Spleen (tissue), 11 donors: ENCODE data around the gene METTL4. TPM values are rescaled to one million over a fixed set of nuclear protein-coding genes. Genes with fewer than 3 reads are reported as not detected.

Experiments used
- DNase-seq: peaks from one replicate; pipeline ENCODE4 v3.0.0-alpha.2; 2020
- H3K27ac ChIP-seq, 8 donors: fragments of 200-600 bp; sonication (generic) in 7 of 8; 1 replicate in 4 of 8; 2 replicates in 4 of 8; pipeline versions ENCODE4 v1.5.0 to v1.8.0; 2016 to 2021; ENCODE audit warnings: inconsistent platforms in 4 of 8, mild to moderate bottlenecking in 4 of 8, moderate library complexity in 1 of 8
- H3K27me3 ChIP-seq, 7 donors: fragments of 200-600 bp; sonication (generic) in 6 of 7; replicated peaks in 1 of 7; 1 replicate in 4 of 7; 2 replicates in 3 of 7; pipeline versions ENCODE4 v1.5.0 to v1.8.0; 2016 to 2021; ENCODE audit warnings: inconsistent platforms in 3 of 7, mild to moderate bottlenecking in 1 of 7
- H3K36me3 ChIP-seq, 6 donors: fragments of 200-600 bp; sonication (generic) in 5 of 6; 1 replicate in 4 of 6; 2 replicates in 2 of 6; pipeline versions ENCODE4 v1.5.0 to v1.8.0; 2016 to 2021; ENCODE audit warnings: inconsistent platforms in 2 of 6
- H3K4me1 ChIP-seq, 6 donors: fragments of 200-600 bp; sonication (generic) in 5 of 6; 1 replicate in 3 of 6; 2 replicates in 3 of 6; pipeline versions ENCODE4 v1.5.0 to v1.8.0; 2016 to 2021; ENCODE audit warnings: inconsistent platforms in 3 of 6
- H3K4me3 ChIP-seq, 8 donors: fragments of 200-600 bp; sonication (generic) in 7 of 8; 1 replicate in 4 of 8; 2 replicates in 4 of 8; pipeline versions ENCODE4 v1.5.0 to v1.8.0; 2016 to 2021; ENCODE audit warnings: inconsistent platforms in 4 of 8, mild to moderate bottlenecking in 4 of 8, moderate library complexity in 2 of 8
- H3K9me3 ChIP-seq, 8 donors: fragments of 200-600 bp; sonication (generic) in 7 of 8; 1 replicate in 4 of 8; 2 replicates in 4 of 8; pipeline versions ENCODE4 v1.5.0 to v1.8.0; 2016 to 2021; ENCODE audit warnings: inconsistent platforms in 4 of 8
- CTCF ChIP-seq, 11 experiments: fragments of 200-600 bp in 7 of 11; fragments of 450-650 bp in 4 of 11; sonication (generic) in 4 of 11; IDR thresholded peaks in 8 of 11; conservative IDR thresholded peaks in 3 of 11; 1 replicate in 7 of 11; 2 replicates in 4 of 11; pipeline versions ENCODE4 v1.4.0 to v1.8.0; 2016 to 2021; ENCODE audit warnings: antibody characterized with exemption in 11 of 11, inconsistent platforms in 4 of 11, mild to moderate bottlenecking in 1 of 11
- POLR2A ChIP-seq, 3 donors: fragments of 450-650 bp; IDR thresholded peaks; one replicate each; pipeline ENCODE4 v1.5.1; 2017; ENCODE audit warnings: antibody characterized with exemption in 3 of 3, mild to moderate bottlenecking in 1 of 3
- POLR2AphosphoS5 ChIP-seq, 3 donors: sonication (generic); formaldehyde crosslinking; IDR thresholded peaks; one replicate each; pipeline ENCODE4 v1.5.1; 2017; ENCODE audit warnings: antibody characterized with exemption in 3 of 3
- WGBS, 5 donors: extraction: QIAGEN DNeasy Blood & Tissue Kit in 3 of 5; methylation state at CpG; one replicate each; pipeline versions ENCODE4 v1.1.5 to v1.1.7; 2013 to 2018; 5-methylcytosine and 5-hydroxymethylcytosine counted together
- intact Hi-C: fragments of 100-400 bp; cut with DNase I; formaldehyde crosslinking; loops from one replicate; pipeline ENCODE4 v1.15.0; 2023; ENCODE audit warnings: low total_unique reads
- polyA plus RNA-seq, 3 donors: library from polyadenylated mRNA; stranded (reverse); fragments of 200-250 nt; gene quantifications; one replicate each; pipeline ENCODE4 v1.2.1, GENCODE V29; 2013
- total RNA-seq, 7 donors: library from RNA; depleted of rRNA in 3 of 7; stranded (reverse); fragments of >200 nt in 3 of 7; fragmentation: NEBNext Ultra II Directional in 4 of 7; extraction: Animal tissue kit (Norgen Biotek cat#: 25700) in 4 of 7; gene quantifications; one replicate each; pipeline versions ENCODE4 v1.1.0 to v1.2.1, GENCODE V29; 2016 to 2021
- donor health status: healthy with polysubstance abuse.
- donor health status: DM: no; HTN: no; CAD: no; lungs with moderate emphysema.
- donor health status: DM: no; HTN: no; CAD: no.
- donor health status: Bipolar disorder and iron deficiency.
- donor health status: healthy.
- donor health status: DM: no; HTN: no; CAD: no.
- donor health status: DM: yes; HTN: yes; CAD: no.

The METTL4 gene
- total and polyA plus RNA-seq, 10 donors, result 9.1 to 30.8 (median 14.9) TPM

DNA sequence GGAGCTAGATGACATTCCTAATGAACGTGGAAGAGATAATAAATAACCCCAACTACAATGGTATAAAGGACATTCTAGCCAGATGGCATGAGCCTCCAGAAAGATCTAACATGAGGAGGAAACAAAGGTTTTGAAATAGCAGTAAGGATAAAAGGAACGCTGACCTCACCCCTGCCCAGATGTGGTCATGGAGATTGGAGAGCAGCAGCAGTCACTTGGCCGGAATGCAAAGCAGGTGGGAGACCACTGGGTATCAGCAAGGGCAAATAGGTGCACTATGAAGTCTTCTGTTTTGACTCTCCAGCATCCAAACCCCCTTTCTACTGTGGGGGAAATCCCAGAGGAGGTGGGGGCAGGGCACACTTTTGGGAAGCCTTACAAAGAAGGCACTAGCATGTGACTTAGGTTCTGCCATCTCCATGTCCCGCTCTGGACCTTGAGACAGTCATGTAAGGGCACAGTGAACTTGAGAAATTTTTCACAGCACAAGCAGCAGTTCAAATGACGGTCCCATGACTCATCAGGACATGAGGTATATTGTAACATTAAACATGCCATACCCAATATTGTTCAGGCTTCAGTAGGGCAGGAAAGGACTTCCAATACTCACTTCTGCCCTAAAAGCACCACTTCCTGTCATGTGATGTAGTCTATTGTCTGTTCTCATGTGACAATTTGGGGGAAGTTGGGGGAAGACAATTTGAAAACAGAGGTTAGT lies 55.2 kb downstream of the METTL4 start:
- DNase-seq, result no peak
- H3K9me3 ChIP-seq, result no peaks in the 10 kb centered on the region
- peaks cover 0 to 8% (median 4%) of the 10 kb centered on the region in 6 donors for H3K4me1 ChIP-seq
- H3K4me3 ChIP-seq, result no peak overlapping the region
- intact Hi-C loops, result no loop called here
- WGBS, 5 donors, result 77 to 93% (median 88%) methylated on average over 5 of the region's 5 CpGs
- H3K27me3 ChIP-seq, result no peaks in the 10 kb centered on the region
- H3K36me3 ChIP-seq, result no peaks in the 10 kb centered on the region
- no peak overlapping the region for H3K27ac ChIP-seq
- TF ChIP-seq POLR2A (IDR thresholded peaks at IDR 0.05), result no peak
- TF ChIP-seq POLR2AphosphoS5 (IDR thresholded peaks at IDR 0.05), result no peak
- no peak for TF ChIP-seq CTCF (IDR thresholded peaks at IDR 0.05 in 8 of 11, conservative IDR thresholded peaks at IDR 0.05 in 3 of 11)

- TF ChIP-seq POLR2AphosphoS5 (IDR thresholded peaks at IDR 0.05), result no peak
- TF ChIP-seq POLR2A (IDR thresholded peaks at IDR 0.05), result no peak
- TF ChIP-seq CTCF (IDR thresholded peaks at IDR 0.05 in 8 of 11, conservative IDR thresholded peaks at IDR 0.05 in 3 of 11), result no peak
- intact Hi-C loops, result no loop called here
- no peak for DNase-seq
- Histone ChIP-seq H3K36me3 (no peaks in the 10 kb centered on the region), H3K4me1 (peaks cover 0 to 8% (median 4%) of the 10 kb centered on the region in 6 donors), H3K27ac (no peak overlapping the region), H3K4me3 (no peak overlapping the region), H3K9me3 (no peaks in the 10 kb centered on the region), H3K27me3 (no peaks in the 10 kb centered on the region)
- 28 to 46% (median 43%) methylated on average over 1 of the region's 1 CpG for WGBS, 5 donors
Measured at GRCh38 chr18:2515171-2515787, 56.0 kb downstream of the METTL4 start.

GRCh38 chr18:2513616-2514015 lies 57.7 kb downstream of the METTL4 start:
- intact Hi-C loops, result no loop called here
- Histone ChIP-seq H3K4me1 (peaks cover 0 to 8% (median 4%) of the 10 kb centered on the region in 6 donors), H3K27ac (no peak overlapping the region), H3K9me3 (no peaks in the 10 kb centered on the region), H3K27me3 (no peaks in the 10 kb centered on the region), H3K36me3 (no peaks in the 10 kb centered on the region), H3K4me3 (no peak overlapping the region)
- DNase-seq, result no peak
- TF ChIP-seq POLR2A (IDR thresholded peaks at IDR 0.05), result no peak
- no peak for TF ChIP-seq POLR2AphosphoS5 (IDR thresholded peaks at IDR 0.05)
- TF ChIP-seq CTCF (IDR thresholded peaks at IDR 0.05 in 8 of 11, conservative IDR thresholded peaks at IDR 0.05 in 3 of 11), result no peak
- 89 to 100% (median 92%) methylated on average over 1 of the region's 1 CpG for WGBS, 5 donors

- Histone ChIP-seq H3K4me3 (no peak overlapping the region), H3K9me3 (no peaks in the 10 kb centered on the region), H3K36me3 (no peaks in the 10 kb centered on the region), H3K27me3 (no peaks in the 10 kb centered on the region), H3K4me1 (peaks cover 0 to 8% (median 4%) of the 10 kb centered on the region in 6 donors), H3K27ac (no peak overlapping the region)
- no peak for TF ChIP-seq CTCF (IDR thresholded peaks at IDR 0.05 in 8 of 11, conservative IDR thresholded peaks at IDR 0.05 in 3 of 11)
- no peak for TF ChIP-seq POLR2AphosphoS5 (IDR thresholded peaks at IDR 0.05)
- no peak for TF ChIP-seq POLR2A (IDR thresholded peaks at IDR 0.05)
- intact Hi-C loops, result no loop called here
- 86 to 93% (median 88%) methylated on average over 2 of the region's 2 CpGs for WGBS, 5 donors
- no peak for DNase-seq
Measured at GRCh38 chr18:2512059-2512458, 59.2 kb downstream of the METTL4 start.
